ENCODE measurements around the gene KITLG.

Gene KITLG

DNA sequence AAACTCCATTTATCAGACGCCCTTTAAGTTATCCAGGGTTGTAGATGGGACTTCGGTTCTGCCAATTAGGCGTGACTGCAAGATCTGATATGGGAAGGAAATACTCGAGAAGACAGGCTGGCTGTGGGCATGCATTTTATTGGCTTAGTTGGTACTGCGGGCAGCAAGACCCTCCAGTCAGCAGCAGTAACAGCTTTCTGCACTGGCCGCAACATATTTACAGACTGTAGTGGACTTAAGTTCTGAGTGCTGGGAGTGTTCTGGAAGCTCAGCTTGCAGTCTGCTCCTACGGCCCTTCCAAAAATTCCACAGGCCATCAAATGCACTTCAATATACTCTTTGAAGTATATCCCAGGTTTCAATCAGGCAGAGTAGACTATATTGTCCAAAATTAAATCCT lies 21.1 kb downstream of the KITLG start:
- TF ChIP-seq YY1 (IDR thresholded peaks at IDR 0.05; ENCODE audit: low read depth): no peak
- TF ChIP-seq CREB1 (IDR thresholded peaks at IDR 0.05; ENCODE audit: low read depth): no peak
- TF ChIP-seq ZBTB7A (IDR thresholded peaks at IDR 0.05; ENCODE audit: low read depth): no peak
- TF ChIP-seq, protein P1, sequence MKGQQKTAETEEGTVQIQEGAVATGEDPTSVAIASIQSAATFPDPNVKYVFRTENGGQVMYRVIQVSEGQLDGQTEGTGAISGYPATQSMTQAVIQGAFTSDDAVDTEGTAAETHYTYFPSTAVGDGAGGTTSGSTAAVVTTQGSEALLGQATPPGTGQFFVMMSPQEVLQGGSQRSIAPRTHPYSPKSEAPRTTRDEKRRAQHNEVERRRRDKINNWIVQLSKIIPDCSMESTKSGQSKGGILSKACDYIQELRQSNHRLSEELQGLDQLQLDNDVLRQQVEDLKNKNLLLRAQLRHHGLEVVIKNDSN (IDR thresholded peaks at IDR 0.05): no peak
- no peak for TF ChIP-seq TCF12 (IDR thresholded peaks at IDR 0.05; ENCODE audit: low read depth)
- no peak for TF ChIP-seq EGR1 (IDR thresholded peaks at IDR 0.05)
- TF ChIP-seq, protein P2, sequence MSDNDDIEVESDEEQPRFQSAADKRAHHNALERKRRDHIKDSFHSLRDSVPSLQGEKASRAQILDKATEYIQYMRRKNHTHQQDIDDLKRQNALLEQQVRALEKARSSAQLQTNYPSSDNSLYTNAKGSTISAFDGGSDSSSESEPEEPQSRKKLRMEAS (IDR thresholded peaks at IDR 0.05): no peak

DNA sequence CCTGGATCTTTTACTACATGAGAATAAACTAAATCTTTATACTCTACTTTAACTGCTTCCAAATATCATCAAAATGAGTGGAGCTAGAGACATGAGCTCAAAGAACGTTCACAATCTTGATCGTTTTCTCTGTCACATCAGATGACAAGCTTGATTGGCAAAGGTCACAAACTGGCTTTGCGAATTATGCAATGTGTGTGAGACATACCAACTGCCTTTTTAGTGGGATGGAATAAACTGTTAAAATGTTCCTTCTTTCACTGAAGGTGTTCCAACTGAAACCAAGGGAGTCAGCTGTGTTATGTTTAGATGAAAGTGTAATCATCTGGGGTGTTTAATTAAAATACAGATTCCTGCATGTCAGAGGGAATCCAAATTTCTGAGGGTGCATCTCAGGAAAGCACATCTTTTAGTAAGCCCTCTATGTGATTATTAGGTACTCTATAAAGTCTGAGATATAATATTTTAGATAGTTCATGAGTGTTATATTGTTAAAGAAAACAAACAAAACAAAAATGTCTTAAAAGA lies 21.9 kb downstream of the KITLG start:
- no peak for TF ChIP-seq NFIC (IDR thresholded peaks at IDR 0.05)

DNA sequence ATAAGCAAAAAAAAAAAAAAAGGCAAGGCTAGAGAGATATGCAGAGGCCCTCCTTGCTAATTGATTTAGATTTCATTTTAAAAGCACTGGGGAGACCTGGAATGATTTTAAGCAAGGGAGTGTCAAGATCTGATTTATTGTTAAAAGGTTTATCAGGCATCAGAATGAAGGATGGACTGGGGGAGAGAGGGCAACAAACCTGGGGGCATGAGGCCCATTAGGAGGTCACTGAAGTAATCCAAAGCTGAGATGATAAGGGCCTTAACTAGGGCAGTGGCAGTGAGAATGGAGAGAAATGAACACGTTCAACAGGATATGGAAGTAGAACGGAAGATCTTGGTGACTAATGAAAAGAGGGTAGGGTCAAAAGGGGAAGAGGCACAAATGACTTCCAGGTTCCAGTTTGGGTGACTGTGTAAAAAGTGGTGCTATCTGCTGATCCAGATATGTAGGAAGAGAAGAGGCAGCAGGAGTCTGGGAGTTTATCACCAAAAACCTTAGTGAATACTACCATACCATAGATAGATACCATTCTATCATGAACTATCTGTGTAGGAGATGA lies 24.0 kb downstream of the KITLG start:
- no peak for TF ChIP-seq TAF1 (IDR thresholded peaks at IDR 0.05; ENCODE audit: low read depth)
- no peak for TF ChIP-seq TCF12 (IDR thresholded peaks at IDR 0.05; ENCODE audit: low read depth)
- no peak for TF ChIP-seq EP300 (IDR thresholded peaks at IDR 0.05; ENCODE audit: borderline replicate concordance)
- no peak for TF ChIP-seq NFIC (IDR thresholded peaks at IDR 0.05)
- TF ChIP-seq YY1 (IDR thresholded peaks at IDR 0.05; ENCODE audit: low read depth): no peak
- no peak for TF ChIP-seq TEAD4 (IDR thresholded peaks at IDR 0.05)
- TF ChIP-seq CREB1 (IDR thresholded peaks at IDR 0.05; ENCODE audit: low read depth): no peak
- no peak for TF ChIP-seq ZBTB7A (IDR thresholded peaks at IDR 0.05; ENCODE audit: low read depth)

DNA sequence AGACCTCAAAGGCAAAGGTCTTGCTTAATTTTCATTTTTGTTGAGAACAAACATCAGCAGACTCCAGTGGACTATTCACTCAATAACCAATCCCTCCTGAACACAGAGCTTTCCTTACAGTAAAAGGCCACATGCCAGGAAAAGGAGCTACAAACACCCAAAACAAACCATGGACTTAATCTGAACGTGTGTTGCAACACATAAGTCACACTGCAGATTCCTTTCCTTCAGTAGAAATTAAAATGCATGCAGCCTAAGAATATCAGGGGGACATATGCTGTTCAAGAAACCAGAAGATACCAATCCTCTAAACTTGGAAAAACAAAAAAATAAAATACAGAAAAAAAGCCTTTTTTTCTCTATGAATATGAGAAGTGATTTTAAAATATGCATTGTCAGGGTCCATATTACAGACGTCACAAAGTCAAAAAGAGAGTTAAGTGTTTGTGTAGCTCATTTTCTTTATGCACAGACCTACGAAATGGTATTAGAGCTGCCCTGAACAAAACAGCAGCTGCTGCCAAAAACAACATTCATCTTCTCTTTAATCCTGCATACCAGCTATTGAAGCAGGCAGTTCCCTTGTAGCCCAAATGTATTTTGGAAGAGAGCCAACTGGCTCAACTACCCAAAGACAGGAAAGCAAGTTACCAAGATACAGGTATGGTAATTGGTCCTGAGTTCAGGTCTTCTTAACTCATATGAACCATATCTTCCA lies 26.2 kb downstream of the KITLG start:
- TF ChIP-seq CREB1 (IDR thresholded peaks at IDR 0.05; ENCODE audit: low read depth) (no peak), CEBPB (IDR thresholded peaks at IDR 0.05) (no peak), EGR1 (IDR thresholded peaks at IDR 0.05) (no peak), RAD21 (IDR thresholded peaks at IDR 0.05; ENCODE audit: low read depth) (no peak), TAF1 (IDR thresholded peaks at IDR 0.05; ENCODE audit: low read depth) (no peak), TEAD4 (IDR thresholded peaks at IDR 0.05) (peak; percentile 75), NFIC (IDR thresholded peaks at IDR 0.05) (peak; percentile 95), YY1 (IDR thresholded peaks at IDR 0.05; ENCODE audit: low read depth) (no peak)

DNA sequence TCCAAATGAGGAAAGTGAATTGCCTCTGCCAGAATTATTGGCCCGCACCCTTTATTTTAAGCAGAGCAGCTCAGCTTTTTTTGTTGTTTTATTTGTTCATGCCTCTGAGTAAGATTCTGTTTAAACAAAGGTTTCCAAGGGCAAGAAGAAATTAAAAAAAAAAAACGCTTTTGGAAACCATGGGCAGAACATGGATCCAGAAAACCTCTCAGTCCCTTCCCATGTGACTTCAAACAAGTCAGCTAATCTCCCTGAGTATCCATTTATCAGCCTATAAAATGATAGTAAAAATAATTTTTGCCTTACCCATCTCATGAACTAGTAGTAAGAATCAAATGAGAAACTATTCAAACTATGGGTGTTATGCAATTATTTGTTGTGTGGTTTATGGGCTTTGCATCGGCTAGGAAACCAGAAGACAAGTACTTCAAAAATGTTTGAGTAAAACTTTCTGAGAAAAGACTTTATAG lies 27.6 kb downstream of the KITLG start:
- TF ChIP-seq, protein P1 (IDR thresholded peaks at IDR 0.05): no peak

DNA sequence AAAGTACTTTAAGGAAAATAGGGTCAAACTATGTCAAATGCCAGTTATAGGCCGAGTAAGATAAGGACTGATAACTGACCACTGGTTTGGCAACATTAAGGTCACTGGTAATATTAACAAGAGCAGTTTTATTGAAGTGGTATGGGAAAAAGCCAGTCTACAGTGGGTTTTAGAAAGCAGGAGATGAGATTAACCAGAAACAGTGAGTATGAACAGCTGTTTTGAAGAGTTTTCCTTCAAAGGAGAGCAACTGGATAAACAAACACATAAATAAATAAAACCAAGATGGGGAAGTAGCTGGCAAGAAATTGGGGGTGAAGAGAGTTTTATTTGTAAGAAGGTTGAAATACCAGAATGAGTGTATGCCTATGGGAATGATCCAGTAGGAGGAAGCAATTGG lies 30.3 kb downstream of the KITLG start:
- no peak for TF ChIP-seq EGR1 (IDR thresholded peaks at IDR 0.05)
- TF ChIP-seq, protein P3, sequence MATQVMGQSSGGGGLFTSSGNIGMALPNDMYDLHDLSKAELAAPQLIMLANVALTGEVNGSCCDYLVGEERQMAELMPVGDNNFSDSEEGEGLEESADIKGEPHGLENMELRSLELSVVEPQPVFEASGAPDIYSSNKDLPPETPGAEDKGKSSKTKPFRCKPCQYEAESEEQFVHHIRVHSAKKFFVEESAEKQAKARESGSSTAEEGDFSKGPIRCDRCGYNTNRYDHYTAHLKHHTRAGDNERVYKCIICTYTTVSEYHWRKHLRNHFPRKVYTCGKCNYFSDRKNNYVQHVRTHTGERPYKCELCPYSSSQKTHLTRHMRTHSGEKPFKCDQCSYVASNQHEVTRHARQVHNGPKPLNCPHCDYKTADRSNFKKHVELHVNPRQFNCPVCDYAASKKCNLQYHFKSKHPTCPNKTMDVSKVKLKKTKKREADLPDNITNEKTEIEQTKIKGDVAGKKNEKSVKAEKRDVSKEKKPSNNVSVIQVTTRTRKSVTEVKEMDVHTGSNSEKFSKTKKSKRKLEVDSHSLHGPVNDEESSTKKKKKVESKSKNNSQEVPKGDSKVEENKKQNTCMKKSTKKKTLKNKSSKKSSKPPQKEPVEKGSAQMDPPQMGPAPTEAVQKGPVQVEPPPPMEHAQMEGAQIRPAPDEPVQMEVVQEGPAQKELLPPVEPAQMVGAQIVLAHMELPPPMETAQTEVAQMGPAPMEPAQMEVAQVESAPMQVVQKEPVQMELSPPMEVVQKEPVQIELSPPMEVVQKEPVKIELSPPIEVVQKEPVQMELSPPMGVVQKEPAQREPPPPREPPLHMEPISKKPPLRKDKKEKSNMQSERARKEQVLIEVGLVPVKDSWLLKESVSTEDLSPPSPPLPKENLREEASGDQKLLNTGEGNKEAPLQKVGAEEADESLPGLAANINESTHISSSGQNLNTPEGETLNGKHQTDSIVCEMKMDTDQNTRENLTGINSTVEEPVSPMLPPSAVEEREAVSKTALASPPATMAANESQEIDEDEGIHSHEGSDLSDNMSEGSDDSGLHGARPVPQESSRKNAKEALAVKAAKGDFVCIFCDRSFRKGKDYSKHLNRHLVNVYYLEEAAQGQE (IDR thresholded peaks at IDR 0.05; ENCODE audit: low read depth): no peak
- no peak for TF ChIP-seq ZBTB7A (IDR thresholded peaks at IDR 0.05; ENCODE audit: low read depth)
- no peak for TF ChIP-seq TCF12 (IDR thresholded peaks at IDR 0.05; ENCODE audit: low read depth)
- no peak for TF ChIP-seq YY1 (IDR thresholded peaks at IDR 0.05; ENCODE audit: low read depth)
- TF ChIP-seq CEBPB (IDR thresholded peaks at IDR 0.05): no peak
- no peak for TF ChIP-seq TEAD4 (IDR thresholded peaks at IDR 0.05)
- TF ChIP-seq FOXM1 (IDR thresholded peaks at IDR 0.05; ENCODE audit: borderline replicate concordance, low read depth): no peak
- TF ChIP-seq EP300 (IDR thresholded peaks at IDR 0.05; ENCODE audit: borderline replicate concordance): no peak
- TF ChIP-seq NFIC (IDR thresholded peaks at IDR 0.05): no peak
- TF ChIP-seq, protein P2 (IDR thresholded peaks at IDR 0.05): no peak

DNA sequence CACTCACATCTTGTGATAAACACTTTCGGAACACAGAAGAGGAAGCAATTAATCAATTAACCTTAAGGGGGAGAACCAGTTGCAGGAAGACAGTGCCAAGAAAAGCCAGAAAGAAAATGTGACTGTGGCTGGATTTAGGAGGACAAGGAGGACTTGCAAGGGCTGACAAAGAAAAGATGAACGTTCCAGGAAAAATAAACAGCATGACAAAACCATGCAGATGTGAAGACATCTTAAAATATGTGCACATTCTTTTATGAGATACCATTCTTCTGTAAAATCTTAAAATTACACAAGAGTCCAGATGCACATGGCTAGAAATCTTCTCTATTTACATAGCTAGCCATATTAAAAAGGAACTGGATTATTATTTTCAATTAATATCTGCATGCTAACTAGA lies 33.4 kb downstream of the KITLG start:
- TF ChIP-seq TAF1 (IDR thresholded peaks at IDR 0.05; ENCODE audit: low read depth) (no peak), NFIC (IDR thresholded peaks at IDR 0.05) (no peak), CREB1 (IDR thresholded peaks at IDR 0.05; ENCODE audit: low read depth) (no peak)

DNA sequence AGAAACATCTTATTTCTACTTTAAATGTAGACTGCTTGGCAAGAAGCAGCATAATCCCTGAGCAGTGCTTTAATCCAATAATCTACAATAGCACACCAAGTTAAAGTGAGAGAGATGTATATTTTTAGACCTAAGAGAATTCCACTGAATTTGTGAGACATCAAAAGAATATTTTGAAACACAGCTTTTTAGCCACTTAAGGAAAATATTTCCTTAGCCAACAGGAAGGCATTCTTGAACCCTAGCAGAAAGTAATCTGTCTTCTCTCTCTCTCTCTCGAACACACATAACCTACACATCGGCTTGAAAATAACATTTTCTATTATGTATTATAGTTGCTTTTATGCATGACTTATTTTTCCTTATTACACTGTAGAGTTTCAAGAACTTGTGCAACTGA lies 34.0 kb downstream of the KITLG start:
- TF ChIP-seq CEBPB (IDR thresholded peaks at IDR 0.05) (no peak), TAF1 (IDR thresholded peaks at IDR 0.05; ENCODE audit: low read depth) (no peak), EP300 (IDR thresholded peaks at IDR 0.05; ENCODE audit: borderline replicate concordance) (no peak), FOXM1 (IDR thresholded peaks at IDR 0.05; ENCODE audit: borderline replicate concordance, low read depth) (no peak), ZBTB7A (IDR thresholded peaks at IDR 0.05; ENCODE audit: low read depth) (no peak), CREB1 (IDR thresholded peaks at IDR 0.05; ENCODE audit: low read depth) (no peak), TCF12 (IDR thresholded peaks at IDR 0.05; ENCODE audit: low read depth) (no peak), TEAD4 (IDR thresholded peaks at IDR 0.05) (no peak), EGR1 (IDR thresholded peaks at IDR 0.05) (no peak), RAD21 (IDR thresholded peaks at IDR 0.05; ENCODE audit: low read depth) (no peak), YY1 (IDR thresholded peaks at IDR 0.05; ENCODE audit: low read depth) (no peak), NFIC (IDR thresholded peaks at IDR 0.05) (no peak)
- TF ChIP-seq, protein P1 (IDR thresholded peaks at IDR 0.05): no peak
- TF ChIP-seq, protein P2 (IDR thresholded peaks at IDR 0.05): no peak
- TF ChIP-seq, protein P3 (IDR thresholded peaks at IDR 0.05; ENCODE audit: low read depth): no peak

Data from Ishikawa (cell line).